GM18520 (cell line): ENCODE measurements around the gene FBN1.

Experiments
- ATAC-seq: cut with Tn5 transposase; IDR thresholded peaks from one replicate; pipeline ENCODE4 v1.9.1; 2021; ENCODE audit not compliant: unreplicated experiment

FBN1 gene

DNA sequence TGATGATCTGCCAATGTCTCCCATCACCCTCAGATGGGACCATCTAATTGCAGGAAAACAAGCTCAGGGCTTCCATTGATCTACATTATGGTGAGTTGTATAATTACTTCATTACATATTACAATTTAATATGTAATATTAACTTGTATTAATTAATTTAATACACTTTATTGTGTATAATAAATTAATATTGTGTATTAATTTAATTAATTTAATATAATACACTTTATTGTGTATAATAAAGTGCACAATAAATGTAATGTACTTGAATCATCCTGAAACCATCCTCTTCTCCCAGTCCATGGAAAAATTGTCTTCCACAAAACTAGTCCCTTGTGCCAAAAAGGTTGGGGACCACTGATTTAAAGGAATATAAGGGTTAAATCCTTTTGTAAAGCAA lies 123.4 kb downstream of the FBN1 start:
- ATAC-seq = no peak

- ATAC-seq = no peak
These were observed 124.9 kb downstream of the FBN1 start for GRCh38 chr15:48520376-48521155.

DNA sequence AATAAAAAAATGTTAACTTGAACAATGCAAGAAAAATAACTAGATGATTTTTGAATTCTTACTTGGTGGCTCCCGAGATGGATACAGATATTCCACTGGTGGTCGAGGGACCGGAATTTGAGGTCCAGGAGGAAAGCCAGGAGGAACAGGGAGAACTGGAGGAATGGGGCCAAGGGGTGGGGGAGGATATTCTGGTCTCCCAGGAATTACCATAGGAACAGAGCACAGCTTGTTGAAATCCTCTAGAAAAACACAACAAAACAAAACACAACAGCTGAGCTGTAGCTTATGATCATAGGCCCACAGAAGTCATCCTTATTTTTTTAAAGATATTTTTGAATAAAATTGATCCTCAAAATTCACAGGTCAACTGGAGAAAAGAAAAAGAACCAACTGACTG lies 129.4 kb downstream of the FBN1 start:
- no peak for ATAC-seq

GRCh38 chr15:48515500-48515899 lies 130.0 kb downstream of the FBN1 start:
- ATAC-seq = no peak

DNA sequence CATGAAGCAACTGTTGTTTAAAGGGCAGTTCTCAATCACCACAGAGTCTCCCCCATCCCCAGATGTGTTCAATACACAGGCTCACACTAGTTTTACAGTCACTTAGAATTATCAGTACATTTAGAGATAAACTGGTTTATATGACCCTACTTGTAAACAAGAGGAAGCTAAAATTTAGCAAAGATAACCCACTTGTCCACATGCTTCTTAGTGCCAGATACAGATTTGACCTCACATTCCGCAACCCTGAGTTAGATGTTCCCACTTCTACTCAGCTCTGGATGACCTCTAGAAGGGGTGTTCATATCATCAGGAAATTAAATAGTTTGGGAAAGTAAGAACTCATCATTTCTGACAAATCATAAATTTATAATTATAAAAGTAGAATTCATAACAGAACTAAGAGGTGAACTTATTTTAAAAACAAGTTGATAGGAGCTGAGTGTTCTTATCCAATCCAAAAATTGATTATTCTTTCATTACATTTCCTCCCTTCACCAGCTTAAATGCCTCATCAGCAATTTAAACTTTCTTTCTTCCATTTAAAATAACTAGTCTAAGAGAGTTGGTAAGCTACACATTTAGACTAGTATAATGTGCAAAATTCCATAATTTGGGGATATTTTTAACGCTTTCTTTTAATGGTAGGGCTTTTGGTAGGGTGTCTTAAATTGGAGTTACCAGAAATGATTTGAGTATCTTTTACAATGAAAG lies 131.2 kb downstream of the FBN1 start:
- ATAC-seq = no peak

- no peak for ATAC-seq
These were observed 134.5 kb downstream of the FBN1 start for GRCh38 chr15:48510976-48511375.

DNA sequence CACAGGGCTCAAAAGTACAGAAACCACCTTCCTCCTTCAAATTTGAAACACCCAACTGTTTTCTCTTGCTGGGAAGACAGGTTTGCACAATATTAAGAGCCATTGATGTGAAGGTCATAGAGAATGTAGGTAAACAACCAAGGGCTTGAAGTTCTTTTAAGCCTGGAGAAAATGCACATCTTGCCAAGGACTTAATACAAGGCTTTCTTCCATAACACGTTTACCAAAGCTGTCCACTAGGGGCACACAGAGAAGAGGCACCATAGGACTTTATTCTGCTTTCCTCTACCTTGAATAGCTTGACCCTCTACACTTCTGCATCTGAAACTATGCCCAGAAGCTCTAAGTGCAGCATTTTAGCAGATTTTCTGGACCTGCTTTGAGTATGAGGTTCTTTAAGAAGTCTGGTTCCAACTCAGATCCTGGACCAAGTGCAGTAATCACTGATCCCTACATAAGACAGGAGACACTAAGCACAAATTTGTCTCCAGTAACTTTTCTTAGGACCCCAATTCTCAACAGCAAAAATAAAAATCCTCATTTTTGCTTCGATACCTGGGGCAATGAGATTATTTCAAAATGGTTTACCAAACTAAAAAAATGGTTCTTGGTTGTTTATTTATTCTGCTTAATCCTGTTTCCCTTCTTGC lies 138.0 kb downstream of the FBN1 start:
- ATAC-seq = peak; percentile 50

DNA sequence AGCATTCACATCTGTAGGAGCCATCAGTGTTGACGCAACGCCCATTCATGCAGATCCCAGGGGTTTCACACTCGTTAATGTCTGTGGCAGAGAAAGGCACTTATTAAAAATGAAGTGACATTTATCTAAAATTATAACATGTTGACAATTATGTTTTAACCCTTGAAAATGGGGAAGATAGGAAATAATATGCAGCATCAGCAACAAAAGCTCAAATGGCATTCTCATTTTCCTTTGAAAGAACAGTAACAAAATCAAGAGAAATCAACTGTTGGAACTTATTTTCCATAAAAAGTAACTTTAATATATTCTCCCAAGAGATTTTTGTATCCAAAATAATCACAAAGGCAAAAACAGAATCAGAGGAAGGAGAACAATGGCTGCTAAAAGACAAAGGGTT lies 140.4 kb downstream of the FBN1 start:
- ATAC-seq = no peak

DNA sequence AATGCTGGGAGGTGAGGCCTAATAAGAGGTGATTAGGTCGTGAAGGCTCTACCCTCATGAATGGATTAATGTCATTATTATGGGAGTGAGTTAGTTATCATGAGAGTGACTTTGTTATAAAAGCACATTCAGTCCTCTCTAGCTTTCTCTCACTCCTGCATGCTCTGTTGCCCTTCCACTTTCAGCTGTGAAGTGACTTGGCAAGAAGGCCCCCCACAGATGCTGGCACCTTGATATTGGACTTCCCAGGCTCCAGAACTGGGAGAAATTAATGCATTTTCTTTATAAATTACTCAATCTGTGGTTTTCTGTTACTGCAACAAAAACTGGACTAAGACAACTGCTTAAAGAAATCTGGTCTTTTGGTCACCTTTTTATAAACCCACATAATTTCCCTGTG lies 144.3 kb downstream of the FBN1 start:
- no peak for ATAC-seq

DNA sequence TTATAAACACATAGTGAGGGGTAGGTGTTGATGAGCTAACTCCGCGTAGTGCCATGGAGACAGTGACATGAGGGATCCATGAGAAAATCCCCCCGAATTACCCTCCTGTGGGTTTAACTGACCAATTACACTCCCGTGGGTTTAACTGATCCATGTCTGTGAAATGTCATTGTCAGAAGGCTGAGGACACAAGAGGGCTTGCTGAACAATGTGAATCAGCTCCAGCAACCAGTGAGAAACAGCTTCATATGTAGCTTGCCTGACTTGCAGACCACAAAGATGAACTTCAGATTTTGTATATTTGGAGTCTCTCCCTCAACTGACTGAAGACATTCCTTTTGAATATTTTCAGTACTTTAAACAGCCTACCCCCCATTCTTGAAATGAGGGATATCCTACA lies 144.9 kb downstream of the FBN1 start:
- ATAC-seq = no peak

GRCh38 chr15:48499978-48500377 lies 145.5 kb downstream of the FBN1 start:
- no peak for ATAC-seq

DNA sequence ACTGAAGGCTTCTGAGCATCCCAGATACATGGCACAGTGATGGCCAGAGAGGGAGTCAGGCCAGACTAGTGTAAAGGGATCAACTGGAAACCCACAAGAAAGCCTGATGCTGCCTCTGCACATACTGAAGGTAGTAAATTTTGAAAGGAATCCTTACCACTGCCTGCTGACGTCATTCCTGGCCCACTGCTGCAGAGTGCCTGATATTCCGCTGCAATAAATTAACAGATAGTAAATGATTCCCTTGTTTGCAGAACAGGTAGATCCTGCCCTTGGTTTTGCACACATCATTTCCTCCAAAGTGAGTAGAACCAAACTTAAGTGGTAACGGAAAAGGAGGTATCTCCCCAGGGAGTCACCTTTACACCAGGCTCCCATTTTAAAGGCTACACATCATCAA lies 146.7 kb downstream of the FBN1 start:
- no peak for ATAC-seq

- no peak for ATAC-seq
These were observed 150.9 kb downstream of the FBN1 start for GRCh38 chr15:48494631-48495030.

GRCh38 chr15:48493763-48494225 lies 151.7 kb downstream of the FBN1 start:
- ATAC-seq = no peak

GRCh38 chr15:48493084-48493762 lies 152.3 kb downstream of the FBN1 start:
- ATAC-seq = no peak

GRCh38 chr15:48486228-48486627 lies 159.3 kb downstream of the FBN1 start:
- no peak for ATAC-seq

DNA sequence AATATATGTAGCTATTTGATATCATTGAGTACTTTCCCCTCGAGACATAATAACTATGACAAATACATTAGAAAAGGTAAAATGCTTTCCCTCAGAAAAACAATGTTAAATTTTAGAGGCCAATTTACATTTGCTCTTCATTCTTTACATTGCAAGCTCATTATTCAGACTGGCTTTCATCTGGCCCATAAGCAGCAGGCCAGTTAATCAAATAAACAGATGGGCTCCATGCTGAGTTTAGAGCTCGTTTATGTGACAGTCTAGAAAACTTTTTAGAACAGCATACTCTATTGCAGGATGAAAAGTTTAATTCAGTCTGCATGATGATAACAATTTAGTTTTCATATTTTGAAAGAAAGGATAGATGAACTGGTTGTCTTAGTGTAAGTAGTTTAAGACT lies 163.7 kb downstream of the FBN1 start:
- no peak for ATAC-seq

DNA sequence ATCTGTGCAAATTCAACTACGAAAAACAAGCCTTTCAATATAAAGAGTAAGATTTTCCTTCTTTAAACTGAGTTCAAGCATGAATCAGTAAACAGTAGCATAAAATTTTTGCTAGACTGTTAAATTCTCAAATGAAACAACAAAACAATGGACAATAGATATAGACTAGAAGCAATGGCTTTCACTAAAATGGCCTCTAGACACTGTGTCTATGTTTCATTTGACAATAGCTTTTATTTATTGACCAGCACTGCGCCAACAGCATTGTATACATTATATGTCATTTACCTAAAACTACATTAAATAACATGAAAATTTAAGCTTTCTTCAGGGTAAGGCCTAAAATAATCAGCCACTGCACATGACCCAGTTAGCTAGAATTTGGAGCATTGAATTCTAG lies 165.8 kb downstream of the FBN1 start:
- no peak for ATAC-seq

DNA sequence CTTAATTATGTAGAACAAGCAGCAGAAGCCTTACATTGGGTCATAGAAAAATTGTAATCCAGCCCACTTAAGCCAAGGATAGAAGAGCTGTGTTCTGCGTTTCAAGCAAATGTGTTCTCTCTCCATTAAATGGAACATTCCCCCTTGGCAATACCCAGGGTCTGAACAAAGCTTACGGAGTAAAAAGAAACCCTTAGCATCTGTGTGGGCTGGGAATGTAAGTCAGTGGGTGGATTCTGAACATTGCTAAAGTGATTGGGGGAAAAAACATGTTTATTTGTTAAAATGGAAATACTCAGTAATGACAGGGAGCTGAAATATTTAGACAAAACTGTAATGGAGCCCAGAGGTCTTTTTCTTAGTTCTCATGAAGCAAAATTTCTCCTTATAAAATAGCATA lies 166.9 kb downstream of the FBN1 start:
- ATAC-seq = no peak

DNA sequence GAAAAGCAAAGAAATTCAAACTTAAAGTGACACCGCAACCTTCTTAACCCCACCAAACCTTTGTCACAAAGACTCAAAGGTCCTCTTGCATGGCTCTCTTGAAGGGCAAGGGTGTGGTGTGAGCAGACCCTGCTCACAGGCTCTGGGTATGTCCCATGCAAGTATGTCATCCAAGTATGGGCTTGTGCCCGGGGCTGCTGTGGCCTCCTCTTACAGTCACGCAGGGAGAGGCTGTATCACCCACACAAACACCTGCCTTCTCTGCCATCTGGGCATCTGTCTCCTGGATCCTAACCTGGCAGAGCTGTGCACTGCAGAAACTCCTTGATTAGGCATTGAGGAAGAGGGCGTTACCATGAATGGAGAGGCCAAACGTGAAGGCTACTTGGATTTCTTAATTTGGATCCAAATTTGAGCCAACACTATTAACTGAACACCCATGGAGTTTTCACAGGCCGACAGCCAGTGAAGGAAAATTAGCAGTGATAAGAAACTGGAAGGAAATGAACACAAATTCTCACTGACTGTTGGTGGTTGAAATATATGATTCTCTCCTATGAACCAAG lies 167.6 kb downstream of the FBN1 start:
- ATAC-seq = no peak
